ENCODE measurements around the gene HOXB4.

The HOXB4 gene

GRCh38 chr17:48567646-48568354, 10.3 kb downstream of the HOXB4 start:
- Mint-ChIP-seq H3K9me3 (no peaks in the 10 kb centered on the region), H3K4me1 (peaks cover 12% of the 10 kb centered on the region), H3K27ac (no peak overlapping the region), H3K4me3 (no peak overlapping the region), H3K36me3 (ENCODE audit: low read depth) (peaks cover 27% of the 10 kb centered on the region), H3K27me3 (ENCODE audit: low read depth, poor library complexity) (no peaks in the 10 kb centered on the region)
- no peak for DNase-seq
- TF ChIP-seq CTCF (IDR thresholded peaks at IDR 0.05), result no peak

- no peak overlapping the region for H3K27ac Mint-ChIP-seq
- peaks cover 18% of the 10 kb centered on the region for H3K4me1 Mint-ChIP-seq
- DNase-seq, result no peak
- no peak for TF ChIP-seq CTCF (IDR thresholded peaks at IDR 0.05)
- H3K36me3 Mint-ChIP-seq (ENCODE audit: low read depth), result peaks cover 33% of the 10 kb centered on the region
- peaks cover 3% of the 10 kb centered on the region for H3K27me3 Mint-ChIP-seq (ENCODE audit: low read depth, poor library complexity)
- H3K4me3 Mint-ChIP-seq, result no peak overlapping the region
- H3K9me3 Mint-ChIP-seq, result no peaks in the 10 kb centered on the region
Measured at GRCh38 chr17:48567209-48567608, 10.9 kb downstream of the HOXB4 start.

- Mint-ChIP-seq H3K27ac (no peak overlapping the region), H3K9me3 (no peaks in the 10 kb centered on the region), H3K4me3 (no peak overlapping the region), H3K36me3 (ENCODE audit: low read depth) (peaks cover 35% of the 10 kb centered on the region), H3K27me3 (ENCODE audit: low read depth, poor library complexity) (peaks cover 4% of the 10 kb centered on the region), H3K4me1 (peaks cover 23% of the 10 kb centered on the region)
- TF ChIP-seq CTCF (IDR thresholded peaks at IDR 0.05), result no peak
- DNase-seq, result no peak
Measured at GRCh38 chr17:48566717-48567116, 11.4 kb downstream of the HOXB4 start.

- H3K27ac Mint-ChIP-seq, result no peak overlapping the region
- no peak overlapping the region for H3K4me3 Mint-ChIP-seq
- peaks cover 36% of the 10 kb centered on the region for H3K36me3 Mint-ChIP-seq (ENCODE audit: low read depth)
- H3K9me3 Mint-ChIP-seq, result no peaks in the 10 kb centered on the region
- H3K4me1 Mint-ChIP-seq, result peaks cover 29% of the 10 kb centered on the region
- peaks cover 4% of the 10 kb centered on the region for H3K27me3 Mint-ChIP-seq (ENCODE audit: low read depth, poor library complexity)
- DNase-seq, result no peak
- TF ChIP-seq CTCF (IDR thresholded peaks at IDR 0.05), result no peak
Measured at GRCh38 chr17:48565925-48566710, 12.0 kb downstream of the HOXB4 start.

- no peak for TF ChIP-seq CTCF (IDR thresholded peaks at IDR 0.05)
- no peak for DNase-seq
- no peak overlapping the region for H3K4me3 Mint-ChIP-seq
- H3K36me3 Mint-ChIP-seq (ENCODE audit: low read depth), result peaks cover 37% of the 10 kb centered on the region
- H3K9me3 Mint-ChIP-seq, result no peaks in the 10 kb centered on the region
- H3K27ac Mint-ChIP-seq, result no peak overlapping the region
- peaks cover 40% of the 10 kb centered on the region for H3K4me1 Mint-ChIP-seq
- H3K27me3 Mint-ChIP-seq (ENCODE audit: low read depth, poor library complexity), result peaks cover 4% of the 10 kb centered on the region
Measured at GRCh38 chr17:48565022-48565554, 13.1 kb downstream of the HOXB4 start.

Measured in nephron progenitor cell (in vitro differentiated cells).